ENCODE results near the gene DENND10. TPM values are rescaled to one million over a fixed set of nuclear protein-coding genes. Genes with fewer than 3 reads are reported as not detected.

DENND10 gene
- total and polyA plus RNA-seq, 4 donors: 11.7 to 32.0 (median 29.0) TPM

DNA sequence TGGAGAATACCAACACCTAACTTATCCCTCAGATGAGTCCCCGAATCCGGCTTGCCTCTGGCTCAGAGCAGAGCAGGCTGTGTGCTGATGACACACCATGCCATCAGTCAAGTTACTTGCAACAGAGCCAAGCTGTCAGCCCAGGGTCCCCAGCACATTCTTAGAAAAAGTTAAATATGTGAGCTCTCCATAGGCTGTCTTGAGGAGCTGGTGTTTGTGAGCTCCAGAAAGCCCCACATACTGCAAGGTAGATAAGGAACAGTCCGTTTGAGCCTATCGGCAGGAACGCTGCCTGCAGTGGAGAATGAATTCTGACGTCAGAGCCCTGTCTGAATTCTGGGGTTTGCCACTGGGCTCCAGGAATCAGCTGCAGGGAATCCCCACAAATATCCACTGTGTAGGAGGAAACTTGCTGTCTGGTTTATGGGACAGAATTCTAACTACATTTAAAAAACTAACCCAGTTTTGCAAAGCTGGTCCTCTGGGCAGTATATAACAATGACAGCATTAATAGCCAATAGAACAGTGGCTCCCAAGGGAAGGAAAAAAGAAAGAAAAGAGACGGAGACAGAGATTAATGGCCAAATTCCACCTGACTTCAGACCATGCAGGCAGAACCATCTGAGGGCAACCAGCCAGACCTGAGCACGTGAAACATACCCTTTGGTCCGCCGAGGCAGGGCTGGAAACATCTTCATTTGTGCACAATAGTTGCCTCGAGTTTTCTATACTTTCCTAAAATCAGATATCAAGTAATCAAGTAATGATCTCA lies 58.0 kb downstream of the DENND10 start:
- DNase-seq: no peak
- WGBS, 2 donors: 76 to 88% methylated on average over 11 of the region's 11 CpGs
- no peak overlapping the region for H3K27ac ChIP-seq (ENCODE audit: low read depth in 1 of 2, low read length in 1 of 2)
- H3K9ac ChIP-seq (ENCODE audit: insufficient read depth in 1 of 2, low read length in 2 of 2): no peak overlapping the region
- H3K9me3 ChIP-seq (ENCODE audit: control insufficient read depth in 4 of 4, insufficient read depth in 3 of 4, low read length in 3 of 4): no peaks in the 10 kb centered on the region
- H3K4me3 ChIP-seq: no peak overlapping the region
- TF ChIP-seq, protein P1, sequence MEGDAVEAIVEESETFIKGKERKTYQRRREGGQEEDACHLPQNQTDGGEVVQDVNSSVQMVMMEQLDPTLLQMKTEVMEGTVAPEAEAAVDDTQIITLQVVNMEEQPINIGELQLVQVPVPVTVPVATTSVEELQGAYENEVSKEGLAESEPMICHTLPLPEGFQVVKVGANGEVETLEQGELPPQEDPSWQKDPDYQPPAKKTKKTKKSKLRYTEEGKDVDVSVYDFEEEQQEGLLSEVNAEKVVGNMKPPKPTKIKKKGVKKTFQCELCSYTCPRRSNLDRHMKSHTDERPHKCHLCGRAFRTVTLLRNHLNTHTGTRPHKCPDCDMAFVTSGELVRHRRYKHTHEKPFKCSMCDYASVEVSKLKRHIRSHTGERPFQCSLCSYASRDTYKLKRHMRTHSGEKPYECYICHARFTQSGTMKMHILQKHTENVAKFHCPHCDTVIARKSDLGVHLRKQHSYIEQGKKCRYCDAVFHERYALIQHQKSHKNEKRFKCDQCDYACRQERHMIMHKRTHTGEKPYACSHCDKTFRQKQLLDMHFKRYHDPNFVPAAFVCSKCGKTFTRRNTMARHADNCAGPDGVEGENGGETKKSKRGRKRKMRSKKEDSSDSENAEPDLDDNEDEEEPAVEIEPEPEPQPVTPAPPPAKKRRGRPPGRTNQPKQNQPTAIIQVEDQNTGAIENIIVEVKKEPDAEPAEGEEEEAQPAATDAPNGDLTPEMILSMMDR (IDR thresholded peaks at IDR 0.05; ENCODE audit: control extremely low read depth, extremely low read depth): no peak
- no peak for ATAC-seq (ENCODE audit: insufficient read depth, low FRiP score)
- H3K36me3 ChIP-seq (ENCODE audit: control insufficient read depth in 4 of 4, insufficient read depth in 4 of 4, low read length in 4 of 4): peaks cover 1 to 15% (median 4%) of the 10 kb centered on the region in 4 donors
- peaks cover 0 to 9% (median 2%) of the 10 kb centered on the region in 5 donors for H3K4me1 ChIP-seq (ENCODE audit: control insufficient read depth in 5 of 5, insufficient read depth in 5 of 5, low read length in 5 of 5)
- no peaks in the 10 kb centered on the region for H3K27me3 ChIP-seq (ENCODE audit: control insufficient read depth in 3 of 3, insufficient read depth in 3 of 3, low read length in 2 of 3)

DNA sequence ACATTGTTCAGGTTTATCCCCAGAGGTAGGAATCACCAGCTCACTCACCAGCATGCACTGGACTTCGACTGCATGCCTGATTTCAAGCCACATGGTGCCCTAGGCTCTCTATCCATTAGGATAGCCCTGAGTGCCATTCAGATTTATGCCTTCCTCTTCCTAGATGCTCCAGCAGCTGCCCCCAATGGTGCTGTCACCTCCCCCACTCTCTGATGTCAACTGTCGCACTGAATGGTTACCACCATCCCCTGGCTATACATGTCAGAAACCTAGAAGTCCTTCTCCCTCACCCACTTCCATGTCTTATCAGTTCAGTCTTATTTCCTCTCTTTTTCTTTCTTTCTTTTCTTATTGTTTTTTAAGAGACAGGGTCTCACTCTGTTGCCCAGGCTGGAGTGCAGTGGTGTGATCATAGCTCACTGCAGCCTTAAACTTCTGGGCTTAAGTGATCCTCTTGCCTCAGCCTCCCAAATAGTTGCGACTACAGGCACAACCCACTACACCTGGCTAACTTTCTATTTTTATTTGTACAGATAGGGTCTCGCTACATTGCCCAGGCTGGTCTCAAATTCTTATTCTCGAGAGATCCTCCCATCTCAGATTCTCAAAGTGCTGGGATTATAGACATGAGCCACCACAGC lies 58.7 kb downstream of the DENND10 start:
- Histone ChIP-seq H3K27me3 (ENCODE audit: control insufficient read depth in 3 of 3, insufficient read depth in 3 of 3, low read length in 2 of 3) (no peaks in the 10 kb centered on the region), H3K9ac (ENCODE audit: insufficient read depth in 1 of 2, low read length in 2 of 2) (no peak overlapping the region), H3K4me1 (ENCODE audit: control insufficient read depth in 5 of 5, insufficient read depth in 5 of 5, low read length in 5 of 5) (peaks cover 0 to 9% (median 2%) of the 10 kb centered on the region in 5 donors), H3K9me3 (ENCODE audit: control insufficient read depth in 4 of 4, insufficient read depth in 3 of 4, low read length in 3 of 4) (no peaks in the 10 kb centered on the region), H3K4me3 (no peak overlapping the region), H3K36me3 (ENCODE audit: control insufficient read depth in 4 of 4, insufficient read depth in 4 of 4, low read length in 4 of 4) (peaks cover 0 to 15% (median 4%) of the 10 kb centered on the region in 4 donors), H3K27ac (ENCODE audit: low read depth in 1 of 2, low read length in 1 of 2) (no peak overlapping the region)
- 94 to 96% methylated on average over 5 of the region's 5 CpGs for WGBS, 2 donors
- TF ChIP-seq, protein P1 (IDR thresholded peaks at IDR 0.05; ENCODE audit: control extremely low read depth, extremely low read depth): no peak
- no peak for DNase-seq
- ATAC-seq (ENCODE audit: insufficient read depth, low FRiP score): no peak

DNA sequence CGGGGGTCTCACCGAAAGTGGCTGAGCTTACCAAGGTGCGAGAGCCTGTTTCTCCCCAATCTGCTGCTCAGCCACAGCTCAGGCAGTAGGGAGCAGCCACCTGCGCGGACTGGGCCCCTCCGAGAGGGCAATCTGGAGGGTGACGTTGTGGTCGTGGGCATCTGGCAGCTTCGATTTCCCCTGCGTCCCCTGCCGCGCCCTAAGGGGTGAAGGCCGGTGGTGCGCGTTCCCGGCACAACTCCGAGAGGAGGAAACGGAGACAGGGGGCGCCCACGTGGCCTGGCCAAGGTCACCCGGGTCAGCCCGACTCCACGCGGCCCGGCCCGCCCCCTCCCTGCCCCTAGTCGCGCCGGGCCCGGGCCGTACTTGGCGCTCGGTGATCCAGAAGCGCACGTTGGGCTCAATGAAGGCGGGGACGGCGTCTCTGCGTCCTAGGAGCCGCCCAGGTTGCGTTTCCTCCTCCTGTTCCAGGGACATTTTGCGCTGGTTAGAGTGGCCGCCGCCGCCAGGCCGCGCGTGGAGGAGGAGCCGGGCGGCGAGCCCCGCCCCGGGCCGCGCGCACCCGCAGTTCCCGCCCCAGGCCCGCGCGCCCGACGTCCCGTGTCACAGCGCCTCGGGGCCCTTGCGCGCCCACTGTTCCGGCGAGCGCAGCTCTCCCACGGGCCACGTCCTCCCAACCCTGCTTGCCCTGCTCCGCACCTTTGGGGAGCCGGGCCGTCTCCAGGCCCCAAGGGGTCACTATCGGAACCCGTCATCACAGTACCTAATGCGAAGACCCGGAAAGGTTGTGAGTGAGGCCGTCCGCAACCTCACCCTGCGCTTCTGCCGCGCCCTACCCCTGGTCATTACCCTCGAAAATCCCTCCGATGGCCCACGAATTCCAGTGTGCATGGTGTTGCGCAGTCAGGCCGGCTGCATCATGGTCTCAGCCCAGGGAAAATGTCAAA lies 61.5 kb downstream of the DENND10 start, which contains the start of gene SFXN4:
Gene SFXN4, minus strand, starts transcription at position 544 of the 947 bp plus-strand sequence. Its CDS starts 67 bp downstream, at position 477.
- DNase-seq (peak; percentile 71 to 80 (median 76)), ATAC-seq (ENCODE audit: insufficient read depth, low FRiP score) (peak; percentile 99)
- Histone ChIP-seq H3K27ac (ENCODE audit: low read depth in 1 of 2, low read length in 1 of 2) (peak within 1 kb of the TSS; percentile 82 to 93), H3K4me1 (ENCODE audit: control insufficient read depth in 5 of 5, insufficient read depth in 5 of 5, low read length in 5 of 5) (peaks cover 0 to 9% (median 2%) of the 10 kb centered on the region in 5 donors), H3K9me3 (ENCODE audit: control insufficient read depth in 4 of 4, insufficient read depth in 3 of 4, low read length in 3 of 4) (no peaks in the 10 kb centered on the region), H3K27me3 (ENCODE audit: control insufficient read depth in 3 of 3, insufficient read depth in 3 of 3, low read length in 2 of 3) (no peaks in the 10 kb centered on the region), H3K9ac (ENCODE audit: insufficient read depth in 1 of 2, low read length in 2 of 2) (peak within 1 kb of the TSS; percentile 76 to 81), H3K36me3 (ENCODE audit: control insufficient read depth in 4 of 4, insufficient read depth in 4 of 4, low read length in 4 of 4) (peaks cover 10 to 16% (median 14%) of the 10 kb centered on the region in 4 donors), H3K4me3 (peak within 1 kb of the TSS; percentile 84)
- WGBS, 2 donors: 0 to 1% methylated on average over 83 to 90 of the region's 90 CpGs
- TF ChIP-seq, protein P1 (IDR thresholded peaks at IDR 0.05; ENCODE audit: control extremely low read depth, extremely low read depth): no peak
